ENCODE measurements around the gene EIF3F. TPM values are rescaled to one million over a fixed set of nuclear protein-coding genes. Genes with fewer than 3 reads are reported as not detected.

EIF3F gene
- total RNA-seq, 3 donors from 2014 or later (not counting 1 experiment from before 2014, with no cell fraction given) = 232 to 250 (median 247) TPM

- ATAC-seq = peak; percentile 11 to 52 (median 36)
- peak in 1 of 2 donors; percentile 61 for DNase-seq
- no peak for TF ChIP-seq CTCF (IDR thresholded peaks at IDR 0.05)
- 1% methylated on average over 84 of the region's 84 CpGs for WGBS (ENCODE audit: insufficient coverage)
- intact Hi-C loops (cut with micrococcal nuclease) = no loop called here
- Mint-ChIP-seq H3K27me3 (ENCODE audit: low read depth in 2 of 2) (peaks cover 37 to 44% of the 10 kb centered on the region in 2 donors), H3K9me3 (no peaks in the 10 kb centered on the region), H3K27ac (peak overlapping the region in 1 of 2 donors; percentile 60), H3K36me3 (no peaks in the 10 kb centered on the region), H3K4me1 (peaks cover 8 to 15% of the 10 kb centered on the region in 2 donors), H3K4me3 (peak overlapping the region; percentile 77)
- Histone ChIP-seq H3K27ac (ENCODE audit: low read length) (no peak overlapping the region), H3K4me1 (ENCODE audit: control insufficient read depth, insufficient read depth, low read length) (peaks cover 13% of the 10 kb centered on the region), H3K4me3 (ENCODE audit: low read length) (peak overlapping the region; percentile 26), H3K27me3 (ENCODE audit: control insufficient read depth, insufficient read depth, low read length) (peaks cover 20% of the 10 kb centered on the region), H3K36me3 (ENCODE audit: control insufficient read depth, insufficient read depth, low read length) (no peaks in the 10 kb centered on the region), H3K9me3 (ENCODE audit: control insufficient read depth, insufficient read depth, low read length) (no peaks in the 10 kb centered on the region)
These were observed 32.4 kb downstream of the EIF3F start for GRCh38 chr11:8019314-8020243.

- no peaks in the 10 kb centered on the region for H3K36me3 ChIP-seq (ENCODE audit: control insufficient read depth, insufficient read depth, low read length)
- no peaks in the 10 kb centered on the region for H3K9me3 ChIP-seq (ENCODE audit: control insufficient read depth, insufficient read depth, low read length)
- peak overlapping the region; percentile 1 to 60 for H3K27ac Mint-ChIP-seq
- no peak for TF ChIP-seq CTCF (IDR thresholded peaks at IDR 0.05)
- intact Hi-C loops (cut with micrococcal nuclease) = no loop called here
- peaks cover 13% of the 10 kb centered on the region for H3K4me1 ChIP-seq (ENCODE audit: control insufficient read depth, insufficient read depth, low read length)
- H3K27me3 Mint-ChIP-seq (ENCODE audit: low read depth in 2 of 2) = peaks cover 37 to 44% of the 10 kb centered on the region in 2 donors
- no peak overlapping the region for H3K27ac ChIP-seq (ENCODE audit: low read length)
- H3K9me3 Mint-ChIP-seq = no peaks in the 10 kb centered on the region
- H3K4me3 ChIP-seq (ENCODE audit: low read length) = no peak overlapping the region
- H3K4me3 Mint-ChIP-seq = peak overlapping the region; percentile 77
- H3K27me3 ChIP-seq (ENCODE audit: control insufficient read depth, insufficient read depth, low read length) = peaks cover 20% of the 10 kb centered on the region
- ATAC-seq (no peak), DNase-seq (no peak)
- H3K36me3 Mint-ChIP-seq = no peaks in the 10 kb centered on the region
- WGBS (ENCODE audit: insufficient coverage) = 56% methylated on average over 7 of the region's 7 CpGs
- H3K4me1 Mint-ChIP-seq = peaks cover 8 to 15% of the 10 kb centered on the region in 2 donors
These were observed 33.1 kb downstream of the EIF3F start for GRCh38 chr11:8020244-8020597.

- intact Hi-C loops (cut with micrococcal nuclease) = no loop called here
- H3K27ac Mint-ChIP-seq = no peak overlapping the region
- H3K36me3 Mint-ChIP-seq = no peaks in the 10 kb centered on the region
- no peak for TF ChIP-seq CTCF (IDR thresholded peaks at IDR 0.05)
- H3K9me3 ChIP-seq (ENCODE audit: control insufficient read depth, insufficient read depth, low read length) = no peaks in the 10 kb centered on the region
- H3K9me3 Mint-ChIP-seq = no peaks in the 10 kb centered on the region
- H3K27ac ChIP-seq (ENCODE audit: low read length) = no peak overlapping the region
- DNase-seq = no peak
- H3K36me3 ChIP-seq (ENCODE audit: control insufficient read depth, insufficient read depth, low read length) = no peaks in the 10 kb centered on the region
- peaks cover 30 to 36% of the 10 kb centered on the region in 2 donors for H3K27me3 Mint-ChIP-seq (ENCODE audit: low read depth in 2 of 2)
- H3K4me3 ChIP-seq (ENCODE audit: low read length) = no peak overlapping the region
- H3K4me1 ChIP-seq (ENCODE audit: control insufficient read depth, insufficient read depth, low read length) = peaks cover 13% of the 10 kb centered on the region
- peaks cover 18% of the 10 kb centered on the region for H3K27me3 ChIP-seq (ENCODE audit: control insufficient read depth, insufficient read depth, low read length)
- no peak for ATAC-seq
- peak overlapping the region; percentile 2 for H3K4me3 Mint-ChIP-seq
- H3K4me1 Mint-ChIP-seq = peaks cover 8 to 15% of the 10 kb centered on the region in 2 donors
- 73% methylated on average over 1 of the region's 1 CpG for WGBS (ENCODE audit: insufficient coverage)
These were observed 34.8 kb downstream of the EIF3F start for GRCh38 chr11:8021920-8022319.

Measured in natural killer cell (primary cell).